Right renal pelvis (tissue), 4 donors: Measurements from ENCODE around the gene PLEKHM2. TPM values are rescaled to one million over a fixed set of nuclear protein-coding genes. Genes with fewer than 3 reads are reported as not detected.

Source experiments
- polyA plus RNA-seq, 4 donors: library from polyadenylated mRNA; unstranded; fragments of 120-200 nt; gene quantifications; one replicate each; pipeline ENCODE4 v1.2.1, GENCODE V29; 2013; ENCODE audit not compliant: insufficient read length in 4 of 4

The PLEKHM2 gene
- polyA plus RNA-seq, 4 donors, result 41.0 to 48.9 (median 45.5) TPM

Other genes with a start within 250 kb of the PLEKHM2 start
- under 1 TPM in 3 of 4 donors, not detected in 1; 0.07 to 0.17 (median 0.10) TPM for gene CTRC, start 245.9 kb upstream of the PLEKHM2 start, polyA plus RNA-seq
- gene CELA2A, start 227.6 kb upstream of the PLEKHM2 start, polyA plus RNA-seq, result under 1 TPM in 1 of 4 donors, not detected in 3; 0.09 TPM
- under 1 TPM; 0.21 to 0.76 (median 0.41) TPM for gene CELA2B, start 208.2 kb upstream of the PLEKHM2 start, polyA plus RNA-seq
- gene CASP9, start 160.1 kb upstream of the PLEKHM2 start, polyA plus RNA-seq, result 10 to 100 TPM; 27.6 to 35.7 (median 29.3) TPM
- gene DNAJC16, start 157.5 kb upstream of the PLEKHM2 start, polyA plus RNA-seq, result 10 to 100 TPM; 27.6 to 33.4 (median 30.7) TPM
- 10 to 100 TPM; 24.8 to 39.3 (median 31.3) TPM for gene AGMAT, start 99.3 kb upstream of the PLEKHM2 start, polyA plus RNA-seq
- 10 to 100 TPM; 18.4 to 22.2 (median 19.4) TPM for gene DDI2, start 66.9 kb upstream of the PLEKHM2 start, polyA plus RNA-seq
- 1 to 10 TPM; 2.2 to 3.1 (median 2.6) TPM for gene SLC25A34, start 51.9 kb downstream of the PLEKHM2 start, polyA plus RNA-seq
- 1 to 10 TPM; 2.8 to 6.1 (median 3.2) TPM for gene TMEM82, start 58.2 kb downstream of the PLEKHM2 start, polyA plus RNA-seq
- 10 to 100 TPM; 52.0 to 60.6 (median 56.7) TPM for gene FBLIM1, start 74.5 kb downstream of the PLEKHM2 start, polyA plus RNA-seq
- 1 to 10 TPM in 3 of 4 donors, under 1 TPM in 1; 0.90 to 1.9 (median 1.5) TPM for gene UQCRHL, start 123.3 kb downstream of the PLEKHM2 start, polyA plus RNA-seq
- gene SPEN, start 163.4 kb downstream of the PLEKHM2 start, polyA plus RNA-seq, result 10 to 100 TPM; 50.0 to 60.6 (median 57.7) TPM